COLO829 (cell line): Measurements from ENCODE around the gene SREK1IP1.
"Not testable (repeated sequence)": the region's sequence is repeated elsewhere in the genome, so short reads cannot be mapped to it uniquely, and the experiment has no call there.

ENCODE experiments used
- DNase-seq: peaks from one replicate; pipeline ENCODE4 v3.0.0; 2012; ENCODE audit warnings: low spot score

Gene SREK1IP1

GRCh38 chr5:64763948-64764503, 4.5 kb downstream of the SREK1IP1 start:
- no peak for DNase-seq

DNA sequence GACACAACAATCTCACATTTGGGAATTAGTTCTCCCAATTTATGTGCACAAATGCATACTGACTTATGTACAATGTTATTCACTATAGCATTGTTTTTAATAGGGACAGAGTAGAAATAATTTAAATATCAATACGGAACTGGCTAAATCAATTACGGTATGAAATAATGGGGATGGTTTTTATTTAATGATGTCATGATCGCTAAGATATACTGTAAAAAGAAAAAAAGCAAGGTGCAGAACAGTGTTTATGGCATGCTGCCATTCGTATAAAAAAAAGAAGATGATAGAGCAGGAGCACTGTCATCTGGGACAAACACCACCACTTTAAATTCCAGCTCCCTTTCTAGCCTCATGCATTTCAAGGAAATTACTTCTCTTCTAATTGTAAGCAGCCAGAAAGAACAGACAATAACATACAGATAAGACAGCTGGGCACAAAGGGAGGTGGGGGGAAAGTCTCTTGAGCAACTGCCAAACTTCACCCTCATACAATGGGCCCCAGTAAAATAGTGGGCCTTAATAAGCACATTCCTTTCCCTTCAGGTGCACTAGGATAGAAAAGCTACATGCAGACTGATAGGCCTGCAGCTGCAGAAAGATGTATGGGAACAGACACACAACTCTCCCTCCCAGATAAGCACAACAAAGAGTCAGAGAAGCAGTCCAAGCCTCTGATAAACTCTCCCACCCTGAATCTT, 8.4 kb downstream of the SREK1IP1 start:
- DNase-seq: no peak

DNA sequence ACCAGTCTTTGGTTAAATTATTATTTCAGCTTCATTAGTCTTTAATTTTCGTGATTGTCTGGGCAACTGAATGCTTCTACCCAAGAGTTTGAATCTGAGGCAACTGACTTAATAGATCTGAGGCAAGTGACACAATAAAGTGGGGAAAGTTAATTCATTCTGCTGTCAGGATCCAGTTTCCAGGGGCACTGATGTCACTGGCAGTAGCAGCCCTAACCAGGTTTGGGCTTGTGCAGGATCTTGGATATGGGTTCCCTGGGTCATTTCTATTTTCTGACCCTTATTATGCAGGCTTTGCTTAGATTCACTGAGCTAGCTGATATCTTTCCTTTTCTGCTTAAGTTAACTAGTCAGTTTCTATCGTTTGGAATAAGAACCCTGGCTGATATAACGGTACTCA, 9.6 kb downstream of the SREK1IP1 start:
- DNase-seq: no peak

DNA sequence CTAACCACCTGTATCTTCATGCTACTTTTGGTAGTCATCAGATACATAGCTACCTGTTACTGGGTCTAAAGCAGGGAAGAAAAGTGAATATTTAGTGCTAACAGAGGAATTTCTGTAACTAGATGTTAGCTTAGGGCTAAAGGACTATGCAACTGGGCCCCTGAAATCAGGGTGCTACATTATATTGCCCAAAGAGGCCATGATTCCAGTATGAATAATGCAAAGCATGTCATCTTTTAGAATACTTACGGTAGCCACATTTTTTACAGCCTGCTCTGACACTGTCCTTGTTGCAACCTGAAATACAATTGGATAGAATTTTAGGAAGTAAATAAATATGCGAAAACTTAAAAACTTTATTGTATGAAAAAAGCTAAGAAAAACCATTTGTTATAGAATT, 14.4 kb downstream of the SREK1IP1 start:
- DNase-seq: no peak

- no peak for DNase-seq
Observed at GRCh38 chr5:64749385-64749784, 19.1 kb downstream of the SREK1IP1 start.

DNA sequence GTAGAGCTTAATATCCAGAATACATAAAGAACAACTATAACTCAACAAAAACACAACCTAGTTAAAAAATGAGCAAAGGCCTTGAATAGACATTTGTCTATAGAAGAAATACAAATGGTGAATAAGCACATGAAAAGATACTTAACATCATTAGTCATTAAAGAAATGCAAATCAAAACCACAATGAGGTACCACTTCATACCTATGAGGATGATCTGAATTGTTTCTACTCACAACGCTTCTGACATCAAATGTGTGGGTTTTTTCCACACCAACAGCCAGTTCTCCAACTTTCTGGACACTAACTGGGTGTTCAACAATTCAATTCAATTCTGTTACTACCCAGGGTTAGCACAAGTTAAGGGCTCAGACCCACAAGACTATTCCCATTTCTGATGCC, 22.0 kb downstream of the SREK1IP1 start:
- no peak for DNase-seq

- no peak for DNase-seq
Observed at GRCh38 chr5:64744914-64745313, 23.6 kb downstream of the SREK1IP1 start.

GRCh38 chr5:64742821-64743220, 25.7 kb downstream of the SREK1IP1 start:
- no peak for DNase-seq

DNA sequence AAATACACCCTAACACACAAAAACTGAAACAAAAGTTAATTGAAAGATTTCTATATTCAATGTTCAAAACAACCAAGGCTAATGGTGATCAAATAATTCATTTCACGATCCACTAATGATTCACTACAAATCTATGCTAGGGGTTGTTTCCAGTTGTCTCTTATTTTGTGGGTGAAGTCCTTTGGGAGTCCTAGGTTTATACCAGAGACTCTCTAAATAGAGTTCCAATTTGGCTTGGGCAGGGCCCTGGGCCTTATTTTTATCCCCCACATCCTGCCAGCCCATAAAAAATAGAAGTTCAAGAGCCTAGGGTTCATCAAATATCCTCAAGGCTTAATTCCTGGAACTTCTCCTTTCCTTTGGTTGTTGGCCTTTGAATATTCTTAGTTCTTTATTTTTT, 26.1 kb downstream of the SREK1IP1 start:
- no peak for DNase-seq

- no peak for DNase-seq
Observed at GRCh38 chr5:64727150-64727549, 41.3 kb downstream of the SREK1IP1 start.

- DNase-seq: no peak
Observed at GRCh38 chr5:64722588-64722987, 45.9 kb downstream of the SREK1IP1 start.

- DNase-seq: not testable (repeated sequence)
Observed at GRCh38 chr5:64714495-64714894, 54.0 kb downstream of the SREK1IP1 start.

- DNase-seq: no peak
Observed at GRCh38 chr5:64707191-64707590, 61.3 kb downstream of the SREK1IP1 start.

- DNase-seq: not testable (repeated sequence)
Observed at GRCh38 chr5:64706074-64706473, 62.4 kb downstream of the SREK1IP1 start.

GRCh38 chr5:64700765-64701164, 67.7 kb downstream of the SREK1IP1 start:
- no peak for DNase-seq

DNA sequence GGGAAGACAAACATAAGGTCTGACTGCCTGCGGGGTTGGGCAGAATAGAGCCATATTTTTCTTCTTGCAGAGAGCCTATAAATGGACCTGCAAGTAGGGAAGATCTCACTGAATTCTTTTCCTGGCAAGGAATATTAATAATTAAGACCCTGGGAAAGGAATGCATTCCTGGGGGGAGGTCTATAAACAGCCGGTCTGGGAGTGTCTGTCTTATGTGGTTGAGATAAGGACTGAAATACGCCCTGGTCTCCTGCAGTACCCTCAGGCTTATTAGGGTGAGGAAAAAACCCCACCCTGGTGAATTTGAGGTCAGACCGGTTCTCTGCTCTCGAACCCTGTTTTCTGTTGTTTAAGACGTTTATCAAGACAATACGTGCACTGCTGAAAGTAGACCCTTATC, 72.1 kb downstream of the SREK1IP1 start:
- DNase-seq: not testable (repeated sequence)

GRCh38 chr5:64693636-64694035, 74.9 kb downstream of the SREK1IP1 start:
- DNase-seq: no peak

DNA sequence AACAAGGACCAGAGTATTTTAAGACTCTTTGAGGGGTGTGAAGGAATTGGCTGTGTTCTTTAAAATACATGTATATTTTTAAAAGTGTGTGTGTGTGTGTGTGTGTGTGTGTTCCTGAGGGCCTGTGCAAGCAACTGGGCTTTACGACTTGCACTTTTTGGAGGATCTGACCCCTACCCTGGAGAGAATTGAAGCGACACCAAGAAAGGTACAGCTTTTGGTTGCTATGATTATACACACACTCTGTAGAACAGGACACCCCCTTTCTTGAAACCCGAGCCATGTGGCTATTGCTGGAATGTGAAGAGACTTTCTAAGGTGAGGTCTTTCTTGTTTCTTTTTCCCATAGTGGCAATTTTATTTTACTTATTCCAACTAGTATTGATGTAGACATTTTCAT, 77.2 kb downstream of the SREK1IP1 start:
- no peak for DNase-seq

GRCh38 chr5:64690417-64691151, 77.9 kb downstream of the SREK1IP1 start, which contains the start of gene SHISAL2B:
TSS of gene SHISAL2B (plus strand) at chr5:64690503. CDS start at chr5:64690624, 121 bp downstream.
- no peak for DNase-seq

- no peak for DNase-seq
Observed at GRCh38 chr5:64690104-64690416, 78.4 kb downstream of the SREK1IP1 start.

DNA sequence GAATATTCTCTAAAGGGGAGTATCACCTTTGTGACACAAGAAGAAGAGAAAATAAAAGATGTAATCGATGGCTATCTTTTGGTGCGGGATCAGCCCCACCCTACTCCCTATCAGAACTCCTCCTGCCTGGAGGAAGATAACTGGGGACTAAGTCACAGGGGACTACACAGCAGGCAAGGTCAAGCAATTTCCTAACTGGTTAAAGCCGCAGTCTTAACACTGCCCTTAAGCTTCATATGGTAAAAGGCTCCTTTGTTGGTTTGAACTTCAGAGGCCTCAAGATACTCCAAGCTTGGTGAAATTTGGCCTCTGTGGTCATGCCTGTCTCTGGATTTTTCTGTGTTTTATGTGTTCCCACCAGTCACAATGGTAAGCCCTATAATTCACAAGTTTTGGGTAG, 79.5 kb downstream of the SREK1IP1 start:
- DNase-seq: peak; percentile 35

DNA sequence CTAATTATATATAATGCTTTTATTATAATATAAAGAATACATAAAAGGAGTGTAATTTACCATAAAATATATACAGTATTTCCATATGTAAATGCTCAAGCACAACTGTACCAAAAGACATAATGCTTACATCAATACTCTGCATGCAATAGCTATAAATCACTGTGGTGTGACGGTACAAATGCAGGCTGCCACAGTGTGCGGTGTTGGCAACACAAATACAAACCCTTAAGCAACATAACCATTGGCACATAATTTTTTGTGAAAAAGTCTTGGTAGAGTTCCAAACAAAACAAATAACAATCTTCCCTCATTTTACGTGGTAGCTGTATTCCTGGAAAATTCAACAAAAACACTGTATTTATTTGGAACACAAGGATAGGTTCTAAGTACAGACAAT, 80.1 kb downstream of the SREK1IP1 start:
- DNase-seq: no peak

DNA sequence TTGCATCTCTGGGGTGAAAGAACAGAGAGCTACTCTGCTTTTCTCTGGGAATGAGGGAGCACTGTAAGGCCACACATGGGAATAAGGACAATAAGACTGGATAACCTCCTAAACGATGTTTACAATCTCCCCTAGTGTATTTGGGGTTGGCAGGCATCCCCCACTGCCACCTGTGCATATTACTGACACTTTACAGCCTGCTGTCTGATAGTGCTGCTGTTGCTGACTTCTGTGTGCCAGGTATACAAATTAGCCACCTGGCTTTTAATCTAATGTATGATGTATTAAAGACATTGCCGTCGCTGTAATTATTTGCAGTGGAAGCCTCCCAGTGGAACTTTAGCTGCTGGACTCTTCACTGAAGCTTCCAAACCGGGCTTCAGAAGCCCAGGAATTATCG, 82.6 kb downstream of the SREK1IP1 start:
- DNase-seq: no peak

GRCh38 chr5:64682608-64683007, 85.9 kb downstream of the SREK1IP1 start:
- no peak for DNase-seq
